ENCODE measurements around the gene CRYBG1. TPM values are rescaled to one million over a fixed set of nuclear protein-coding genes. Genes with fewer than 3 reads are reported as not detected.

CRYBG1 gene
- total RNA-seq, 5 donors from 2014 or later (not counting 1 experiment from before 2014, with no cell fraction given): 26.4 to 50.1 (median 38.0) TPM

DNA sequence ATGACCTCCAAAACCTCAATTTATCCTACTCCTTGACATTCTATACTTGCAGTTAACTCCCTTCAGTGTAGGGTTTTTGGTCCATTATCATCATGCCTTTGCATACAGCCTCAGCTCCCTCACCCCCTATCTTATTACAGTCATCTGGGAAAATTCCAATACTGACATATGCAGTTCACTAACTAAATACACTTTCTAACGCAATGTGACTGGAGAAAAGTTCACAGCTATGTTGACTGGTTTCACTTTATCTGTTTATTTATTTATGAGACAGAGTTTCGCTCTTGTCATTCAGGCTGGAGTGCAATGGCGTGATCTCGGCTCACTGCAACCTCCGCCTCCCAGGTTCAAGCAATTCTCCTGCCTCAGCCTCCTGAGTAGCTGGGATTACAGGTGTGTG lies 64.9 kb downstream of the CRYBG1 start:
- Histone ChIP-seq H3K27ac (ENCODE audit: low read length) (no peak overlapping the region), H3K9me3 (no peaks in the 10 kb centered on the region), H3K27me3 (replicated peaks in 1 of 2; ENCODE audit: control insufficient read depth in 2 of 2, extremely low read depth in 1 of 2, insufficient read depth in 2 of 2, low read length in 1 of 2) (no peaks in the 10 kb centered on the region), H3K4me1 (ENCODE audit: control insufficient read depth in 1 of 2, extremely low read depth in 1 of 2, insufficient read depth in 2 of 2, low read length in 2 of 2) (no peaks in the 10 kb centered on the region), H3K4me3 (ENCODE audit: control insufficient read depth in 1 of 2, extremely low read depth in 1 of 2, low read length in 1 of 2) (no peak overlapping the region), H3K36me3 (ENCODE audit: control insufficient read depth in 2 of 2, extremely low read depth in 1 of 2, insufficient read depth in 1 of 2, low read length in 1 of 2) (no peaks in the 10 kb centered on the region)
- whole genome bisulfite sequencing (ENCODE audit: insufficient coverage): no CpG with 5 or more reads among the region's 5 CpGs
- H3K4me3 Mint-ChIP-seq: no peak overlapping the region
- H3K4me1 Mint-ChIP-seq: no peaks in the 10 kb centered on the region
- POLR2A ChIA-PET: no interaction called here
- no peaks in the 10 kb centered on the region for H3K36me3 Mint-ChIP-seq
- CTCF ChIA-PET: no interaction called here
- peaks cover 0 to 3% of the 10 kb centered on the region in 2 donors for H3K27me3 Mint-ChIP-seq
- no peak for ATAC-seq (replicated peaks in 1 of 4)
- DNase-seq: no peak
- H3K27ac Mint-ChIP-seq: no peak overlapping the region
- H3K9me3 Mint-ChIP-seq: no peaks in the 10 kb centered on the region

DNA sequence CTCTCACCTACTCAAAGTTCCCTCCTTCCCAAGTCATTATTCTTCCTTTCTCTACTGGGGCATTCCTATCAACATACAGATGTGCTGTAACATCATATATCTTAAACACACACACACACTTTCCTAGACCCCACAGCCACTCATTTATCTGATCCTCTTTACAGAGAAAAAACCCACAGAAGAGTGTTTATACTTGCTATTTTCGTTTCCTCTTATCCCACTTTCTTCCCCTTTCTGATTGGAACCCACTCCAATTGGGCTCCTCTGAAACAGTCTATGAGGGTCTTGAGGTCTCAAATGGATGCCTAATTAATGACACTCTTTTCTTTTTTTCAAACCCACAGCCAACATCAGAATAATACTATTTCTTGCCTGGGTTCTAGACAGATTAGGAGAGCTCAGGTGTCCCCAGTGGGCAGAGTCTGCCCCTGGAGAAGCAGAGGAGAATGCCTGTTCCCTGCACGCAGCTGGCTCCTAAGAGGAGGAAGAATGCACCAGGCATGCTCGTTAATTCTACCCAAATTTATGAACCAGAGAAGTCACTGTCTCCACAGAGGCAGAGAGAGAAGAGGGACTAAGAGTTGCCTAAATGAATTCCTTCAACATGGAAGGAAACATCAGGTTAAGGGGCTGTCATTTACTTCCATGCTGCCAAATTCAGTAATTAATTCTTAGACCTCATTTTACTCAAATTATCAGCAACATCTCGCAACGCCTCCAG lies 65.9 kb downstream of the CRYBG1 start:
- no peaks in the 10 kb centered on the region for H3K36me3 Mint-ChIP-seq
- Histone ChIP-seq H3K27ac (ENCODE audit: low read length) (no peak overlapping the region), H3K9me3 (no peaks in the 10 kb centered on the region), H3K27me3 (replicated peaks in 1 of 2; ENCODE audit: control insufficient read depth in 2 of 2, extremely low read depth in 1 of 2, insufficient read depth in 2 of 2, low read length in 1 of 2) (no peaks in the 10 kb centered on the region), H3K4me3 (ENCODE audit: control insufficient read depth in 1 of 2, extremely low read depth in 1 of 2, low read length in 1 of 2) (no peak overlapping the region), H3K4me1 (ENCODE audit: control insufficient read depth in 1 of 2, extremely low read depth in 1 of 2, insufficient read depth in 2 of 2, low read length in 2 of 2) (no peaks in the 10 kb centered on the region), H3K36me3 (ENCODE audit: control insufficient read depth in 2 of 2, extremely low read depth in 1 of 2, insufficient read depth in 1 of 2, low read length in 1 of 2) (no peaks in the 10 kb centered on the region)
- no peak for ATAC-seq (replicated peaks in 1 of 4)
- CTCF ChIA-PET: no interaction called here
- 95% methylated on average over 2 of the region's 5 CpGs for WGBS (ENCODE audit: insufficient coverage)
- H3K4me3 Mint-ChIP-seq: no peak overlapping the region
- POLR2A ChIA-PET: no interaction called here
- no peak for DNase-seq
- no peaks in the 10 kb centered on the region for H3K27me3 Mint-ChIP-seq
- H3K9me3 Mint-ChIP-seq: no peaks in the 10 kb centered on the region
- H3K4me1 Mint-ChIP-seq: no peaks in the 10 kb centered on the region
- no peak overlapping the region for H3K27ac Mint-ChIP-seq

DNA sequence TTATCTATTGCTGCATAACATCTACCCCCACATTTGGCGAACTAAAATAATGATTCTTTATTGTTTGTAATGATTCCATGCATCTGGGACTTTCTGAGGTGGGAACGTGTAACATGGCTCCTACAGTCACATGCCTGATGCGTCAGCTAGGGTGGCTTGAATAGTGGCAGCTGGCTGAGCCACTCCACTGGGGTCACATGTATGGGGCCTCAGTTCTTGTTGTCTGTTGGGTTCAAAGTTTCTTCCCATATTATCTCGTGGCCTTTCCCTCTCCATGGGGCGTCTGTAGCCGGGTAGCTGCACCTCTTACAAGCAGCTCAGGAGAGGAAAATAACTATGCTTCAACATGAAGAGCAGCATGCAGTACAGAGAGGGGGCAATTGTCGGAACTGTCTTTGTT lies 69.9 kb downstream of the CRYBG1 start:
- no peak overlapping the region for H3K27ac ChIP-seq (ENCODE audit: low read length)
- no peak overlapping the region for H3K4me3 Mint-ChIP-seq
- no peaks in the 10 kb centered on the region for H3K4me1 Mint-ChIP-seq
- H3K9me3 ChIP-seq: no peaks in the 10 kb centered on the region
- DNase-seq (no peak), ATAC-seq (replicated peaks in 1 of 4) (no peak)
- H3K27me3 Mint-ChIP-seq: peaks cover 0 to 4% of the 10 kb centered on the region in 2 donors
- H3K4me1 ChIP-seq (ENCODE audit: control insufficient read depth in 1 of 2, extremely low read depth in 1 of 2, insufficient read depth in 2 of 2, low read length in 2 of 2): no peaks in the 10 kb centered on the region
- H3K4me3 ChIP-seq (ENCODE audit: control insufficient read depth in 1 of 2, extremely low read depth in 1 of 2, low read length in 1 of 2): no peak overlapping the region
- no peaks in the 10 kb centered on the region for H3K27me3 ChIP-seq (replicated peaks in 1 of 2; ENCODE audit: control insufficient read depth in 2 of 2, extremely low read depth in 1 of 2, insufficient read depth in 2 of 2, low read length in 1 of 2)
- CTCF ChIA-PET: no interaction called here
- H3K27ac Mint-ChIP-seq: no peak overlapping the region
- H3K36me3 ChIP-seq (ENCODE audit: control insufficient read depth in 2 of 2, extremely low read depth in 1 of 2, insufficient read depth in 1 of 2, low read length in 1 of 2): no peaks in the 10 kb centered on the region
- no peaks in the 10 kb centered on the region for H3K9me3 Mint-ChIP-seq
- POLR2A ChIA-PET: no interaction called here
- 90% methylated on average over 2 of the region's 7 CpGs for WGBS (ENCODE audit: insufficient coverage)
- no peaks in the 10 kb centered on the region for H3K36me3 Mint-ChIP-seq

DNA sequence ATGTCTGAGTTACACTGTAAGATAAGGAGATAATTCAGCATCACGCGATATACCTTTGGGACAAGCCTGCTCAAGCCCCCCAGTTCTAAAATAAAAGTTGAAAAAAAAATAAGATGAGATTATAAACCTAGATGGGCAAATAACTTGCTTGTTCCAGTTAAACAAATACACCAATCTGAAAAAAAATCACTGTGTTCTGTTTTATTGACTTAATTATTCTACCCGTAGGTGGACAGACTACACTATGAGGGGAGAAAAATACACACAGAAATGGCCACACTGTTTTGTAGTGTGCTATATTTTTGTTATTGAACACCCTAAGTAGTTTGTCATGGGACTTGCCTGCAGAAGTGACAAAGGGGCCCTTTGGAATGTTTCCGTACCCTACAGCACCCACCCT lies 70.9 kb downstream of the CRYBG1 start:
- Histone ChIP-seq H3K27ac (ENCODE audit: low read length) (no peak overlapping the region), H3K9me3 (no peaks in the 10 kb centered on the region), H3K4me1 (ENCODE audit: control insufficient read depth in 1 of 2, extremely low read depth in 1 of 2, insufficient read depth in 2 of 2, low read length in 2 of 2) (no peaks in the 10 kb centered on the region), H3K36me3 (ENCODE audit: control insufficient read depth in 2 of 2, extremely low read depth in 1 of 2, insufficient read depth in 1 of 2, low read length in 1 of 2) (no peaks in the 10 kb centered on the region), H3K27me3 (replicated peaks in 1 of 2; ENCODE audit: control insufficient read depth in 2 of 2, extremely low read depth in 1 of 2, insufficient read depth in 2 of 2, low read length in 1 of 2) (no peaks in the 10 kb centered on the region), H3K4me3 (ENCODE audit: control insufficient read depth in 1 of 2, extremely low read depth in 1 of 2, low read length in 1 of 2) (no peak overlapping the region)
- no peaks in the 10 kb centered on the region for H3K4me1 Mint-ChIP-seq
- H3K36me3 Mint-ChIP-seq: no peaks in the 10 kb centered on the region
- no peak overlapping the region for H3K4me3 Mint-ChIP-seq
- ChIA-PET CTCF (interaction anchor here in 1 of 2 donors (1.0 kb wide), 1 partner anchor 12 kb away, joined by 3 read pairs; no protein-coding TSS in a partner anchor), POLR2A (no interaction called here)
- peaks cover 0 to 5% of the 10 kb centered on the region in 2 donors for H3K27me3 Mint-ChIP-seq
- H3K27ac Mint-ChIP-seq: no peak overlapping the region
- no peak for ATAC-seq (replicated peaks in 1 of 4)
- no CpG with 5 or more reads among the region's 4 CpGs for WGBS (ENCODE audit: insufficient coverage)
- no peaks in the 10 kb centered on the region for H3K9me3 Mint-ChIP-seq
- DNase-seq: no peak

DNA sequence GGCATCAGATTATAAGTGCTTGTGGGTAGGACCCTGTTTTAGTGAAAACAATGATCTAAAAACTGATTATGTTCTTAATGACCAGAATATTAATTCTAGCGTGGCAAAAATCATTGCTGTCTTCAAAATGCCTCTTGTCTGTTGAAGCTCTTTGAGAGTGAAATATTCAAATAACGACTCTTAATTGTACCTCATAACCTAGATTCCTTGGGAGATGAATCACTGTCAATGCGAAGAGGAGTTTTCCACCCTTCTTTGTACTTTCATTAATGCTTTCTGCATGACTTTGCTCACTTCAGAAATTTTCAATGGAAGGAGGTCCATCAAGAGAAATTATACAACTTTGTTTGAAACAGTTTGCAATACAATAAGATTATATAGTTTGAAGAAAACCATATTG lies 71.5 kb downstream of the CRYBG1 start:
- CTCF ChIA-PET: interaction anchor here in 1 of 2 donors (1.0 kb wide), 1 partner anchor 11 kb away, joined by 3 read pairs; no protein-coding TSS in a partner anchor
- Histone ChIP-seq H3K36me3 (ENCODE audit: control insufficient read depth in 2 of 2, extremely low read depth in 1 of 2, insufficient read depth in 1 of 2, low read length in 1 of 2) (no peaks in the 10 kb centered on the region), H3K4me1 (ENCODE audit: control insufficient read depth in 1 of 2, extremely low read depth in 1 of 2, insufficient read depth in 2 of 2, low read length in 2 of 2) (no peaks in the 10 kb centered on the region), H3K27me3 (replicated peaks in 1 of 2; ENCODE audit: control insufficient read depth in 2 of 2, extremely low read depth in 1 of 2, insufficient read depth in 2 of 2, low read length in 1 of 2) (no peaks in the 10 kb centered on the region), H3K27ac (ENCODE audit: low read length) (no peak overlapping the region), H3K9me3 (no peaks in the 10 kb centered on the region), H3K4me3 (ENCODE audit: control insufficient read depth in 1 of 2, extremely low read depth in 1 of 2, low read length in 1 of 2) (no peak overlapping the region)
- POLR2A ChIA-PET: no interaction called here
- H3K36me3 Mint-ChIP-seq: no peaks in the 10 kb centered on the region
- DNase-seq (no peak), ATAC-seq (replicated peaks in 1 of 4) (no peak)
- no CpG with 5 or more reads among the region's 3 CpGs for WGBS (ENCODE audit: insufficient coverage)
- peaks cover 0 to 6% of the 10 kb centered on the region in 2 donors for H3K27me3 Mint-ChIP-seq
- no peaks in the 10 kb centered on the region for H3K4me1 Mint-ChIP-seq
- no peaks in the 10 kb centered on the region for H3K9me3 Mint-ChIP-seq
- H3K27ac Mint-ChIP-seq: no peak overlapping the region
- H3K4me3 Mint-ChIP-seq: no peak overlapping the region

DNA sequence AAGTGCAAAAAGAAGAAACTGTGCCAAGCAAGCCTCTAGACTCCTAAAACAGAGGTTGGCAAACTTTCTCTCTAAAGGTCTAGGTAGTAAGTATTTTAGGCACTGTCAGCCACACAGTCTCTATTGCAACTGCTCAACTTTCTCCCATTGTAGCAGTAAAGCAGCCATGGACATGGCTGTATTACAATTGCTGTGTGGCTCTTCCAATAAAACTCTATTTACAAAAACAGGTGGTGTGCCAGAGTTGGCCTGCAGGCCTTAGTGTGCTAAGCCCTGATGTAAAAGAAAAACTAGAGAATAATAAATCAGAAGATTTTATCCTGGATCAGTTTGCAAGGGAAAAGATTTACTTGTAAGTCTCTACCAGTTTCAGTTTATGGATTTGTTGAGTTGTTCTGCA lies 74.0 kb downstream of the CRYBG1 start:
- Mint-ChIP-seq H3K27ac (no peak overlapping the region), H3K36me3 (no peaks in the 10 kb centered on the region), H3K4me1 (no peaks in the 10 kb centered on the region), H3K9me3 (no peaks in the 10 kb centered on the region), H3K4me3 (no peak overlapping the region), H3K27me3 (peaks cover 11 to 18% of the 10 kb centered on the region in 2 donors)
- POLR2A ChIA-PET: interaction anchor here in 1 of 2 donors (0.6 kb wide), 1 partner anchor 884 kb away, joined by 3 read pairs; no protein-coding TSS in a partner anchor
- Histone ChIP-seq H3K27ac (ENCODE audit: low read length) (no peak overlapping the region), H3K36me3 (ENCODE audit: control insufficient read depth in 2 of 2, extremely low read depth in 1 of 2, insufficient read depth in 1 of 2, low read length in 1 of 2) (no peaks in the 10 kb centered on the region), H3K4me3 (ENCODE audit: control insufficient read depth in 1 of 2, extremely low read depth in 1 of 2, low read length in 1 of 2) (no peak overlapping the region), H3K4me1 (ENCODE audit: control insufficient read depth in 1 of 2, extremely low read depth in 1 of 2, insufficient read depth in 2 of 2, low read length in 2 of 2) (no peaks in the 10 kb centered on the region), H3K27me3 (replicated peaks in 1 of 2; ENCODE audit: control insufficient read depth in 2 of 2, extremely low read depth in 1 of 2, insufficient read depth in 2 of 2, low read length in 1 of 2) (peaks cover 2 to 3% of the 10 kb centered on the region in 2 experiments), H3K9me3 (no peaks in the 10 kb centered on the region)
- DNase-seq (no peak), ATAC-seq (replicated peaks in 1 of 4) (no peak)
- CTCF ChIA-PET: no interaction called here
